NOMO-1 treated with DMSO at 0.1 percent for 48 hours (cell line): ENCODE measurements around the gene POTEG.
"Not testable (repeated sequence)": the region's sequence is repeated elsewhere in the genome, so short reads cannot be mapped to it uniquely, and the experiment has no call there.

Experiments used
- DNase-seq: peaks from one replicate; lab custom pipeline; 2025; ENCODE audit not compliant: unreplicated experiment; lab: John Stamatoyannopoulos, UW

Gene POTEG

GRCh38 chr14:19374451-19374903, 59.7 kb downstream of the POTEG start:
- DNase-seq: not testable (repeated sequence)

- not testable (repeated sequence) for DNase-seq
These were observed 61.2 kb downstream of the POTEG start for GRCh38 chr14:19372813-19373500.

- DNase-seq: not testable (repeated sequence)
These were observed 62.4 kb downstream of the POTEG start for GRCh38 chr14:19371767-19372166.

GRCh38 chr14:19362803-19363202, 71.3 kb downstream of the POTEG start:
- not testable (repeated sequence) for DNase-seq

GRCh38 chr14:19362323-19362722, 71.8 kb downstream of the POTEG start:
- not testable (repeated sequence) for DNase-seq

GRCh38 chr14:19361636-19362253, 72.4 kb downstream of the POTEG start:
- DNase-seq: not testable (repeated sequence)

GRCh38 chr14:19360937-19361635, 73.1 kb downstream of the POTEG start:
- DNase-seq: not testable (repeated sequence)
